ENCODE data around the gene CSTPP1.
"Not testable (repeated sequence)": the region's sequence is repeated elsewhere in the genome, so short reads cannot be mapped to it uniquely, and the experiment has no call there.

Gene CSTPP1

GRCh38 chr11:46961041-46961440 is 24.5 kb downstream of the CSTPP1 start:
- DNase-seq, result no peak

- DNase-seq, result not testable (repeated sequence)
Observed at GRCh38 chr11:46961886-46962285, 25.3 kb downstream of the CSTPP1 start.

GRCh38 chr11:46963844-46964243 is 27.3 kb downstream of the CSTPP1 start:
- no peak for DNase-seq

- DNase-seq, result no peak
Observed at GRCh38 chr11:46966773-46967172, 30.2 kb downstream of the CSTPP1 start.

- no peak for DNase-seq
Observed at GRCh38 chr11:46967962-46968361, 31.4 kb downstream of the CSTPP1 start.

GRCh38 chr11:46969379-46969778 is 32.8 kb downstream of the CSTPP1 start:
- no peak for DNase-seq

GRCh38 chr11:46970913-46971625 is 34.5 kb downstream of the CSTPP1 start:
- no peak for DNase-seq

GRCh38 chr11:46972343-46972742 is 35.8 kb downstream of the CSTPP1 start:
- DNase-seq, result no peak

- DNase-seq, result no peak
Observed at GRCh38 chr11:46972821-46973220, 36.3 kb downstream of the CSTPP1 start.

GRCh38 chr11:46976182-46976854 is 39.8 kb downstream of the CSTPP1 start:
- DNase-seq, result no peak

- peak; percentile 18 for DNase-seq
Observed at GRCh38 chr11:46977038-46977813, 40.7 kb downstream of the CSTPP1 start.

- DNase-seq, result peak; percentile 36
Observed at GRCh38 chr11:46978005-46978491, 41.5 kb downstream of the CSTPP1 start.

- no peak for DNase-seq
Observed at GRCh38 chr11:46979358-46979757, 42.8 kb downstream of the CSTPP1 start.

- no peak for DNase-seq
Observed at GRCh38 chr11:46981436-46981835, 44.9 kb downstream of the CSTPP1 start.

- DNase-seq, result no peak
Observed at GRCh38 chr11:46982797-46983452, 46.4 kb downstream of the CSTPP1 start.

GRCh38 chr11:46983598-46983997 is 47.0 kb downstream of the CSTPP1 start:
- no peak for DNase-seq

- no peak for DNase-seq
Observed at GRCh38 chr11:46984548-46984947, 48.0 kb downstream of the CSTPP1 start.

- DNase-seq, result no peak
Observed at GRCh38 chr11:46984987-46985386, 48.4 kb downstream of the CSTPP1 start.

GRCh38 chr11:46987183-46987582 is 50.6 kb downstream of the CSTPP1 start:
- no peak for DNase-seq

GRCh38 chr11:46989810-46990487 is 53.4 kb downstream of the CSTPP1 start:
- not testable (repeated sequence) for DNase-seq

- no peak for DNase-seq
Observed at GRCh38 chr11:46991391-46991790, 54.8 kb downstream of the CSTPP1 start.

- not testable (repeated sequence) for DNase-seq
Observed at GRCh38 chr11:46992386-46992785, 55.8 kb downstream of the CSTPP1 start.
